GM13977 (cell line): ENCODE measurements around the gene B4GALT3.
"Not testable (repeated sequence)": the region's sequence is repeated elsewhere in the genome, so short reads cannot be mapped to it uniquely, and the experiment has no call there.

Experiments used
- DNase-seq: peaks from one replicate; pipeline ENCODE4 v3.0.0; 2012; ENCODE audit warnings: low spot score
- CTCF ChIP-seq: IDR thresholded peaks from 2 replicates; pipeline ENCODE4 v1.5.1; 2012; ENCODE audit warnings: mild to moderate bottlenecking, control low read depth; ENCODE audit not compliant: insufficient read depth; ENCODE audit errors: extremely low read depth, missing control alignments
- in situ Hi-C: fragments of 300-500 bp; cut with MboI; formaldehyde crosslinking; loops from one replicate; pipeline ENCODE4 v1.12.0; 2022; ENCODE audit warnings: low sequenced_read_pairs, low pct_unique_long_range_greater_than_20kb, mixed read lengths, inconsistent platforms; ENCODE audit not compliant: unreplicated experiment

B4GALT3 gene

GRCh38 chr1:161177112-161177935 is at the start of gene B4GALT3:
Gene B4GALT3 (minus strand): TSS chr1:161177507. CDS start chr1:161176060, 1,447 bp downstream.
- in situ Hi-C loops: loop anchor here (25.0 kb wide), 1 partner anchor 535 kb away; the partner anchor contains the start of genes FCRLA and FCRLB
- no peak for TF ChIP-seq CTCF

GRCh38 chr1:161226759-161227158 is 49.5 kb upstream of the B4GALT3 start:
- no peak for TF ChIP-seq CTCF
- in situ Hi-C loops: loop anchor here (10.0 kb wide), 1 partner anchor 48 kb away; no protein-coding TSS in a partner anchor
- no peak for DNase-seq

More at GRCh38 chr1:161177112-161177935, at the start of gene B4GALT3:
- peak; percentile 95 for DNase-seq

GRCh38 chr1:161226320-161226711 is 49.0 kb upstream of the B4GALT3 start:
- DNase-seq: no peak
- in situ Hi-C loops: loop anchor here (10.0 kb wide), 1 partner anchor 48 kb away; no protein-coding TSS in a partner anchor
- no peak for TF ChIP-seq CTCF

- in situ Hi-C loops: loop anchor here (10.0 kb wide), 1 partner anchor 49 kb away; no protein-coding TSS in a partner anchor
- DNase-seq: peak; percentile 94
- TF ChIP-seq CTCF: peak; percentile 59
Measured at GRCh38 chr1:161225534-161226319, 48.4 kb upstream of the B4GALT3 start, which contains the start of gene TOMM40L. Gene TOMM40L (plus strand): TSS chr1:161226060. CDS start chr1:161226490, 430 bp downstream.

- no peak for DNase-seq
Measured at GRCh38 chr1:161225178-161225533, 47.8 kb upstream of the B4GALT3 start.

GRCh38 chr1:161224695-161225087 is 47.4 kb upstream of the B4GALT3 start:
- not testable (repeated sequence) for DNase-seq
- in situ Hi-C loops: loop anchor here (10.0 kb wide), 1 partner anchor 50 kb away; no protein-coding TSS in a partner anchor

More at GRCh38 chr1:161225178-161225533, 47.8 kb upstream of the B4GALT3 start:
- in situ Hi-C loops: loop anchor here (10.0 kb wide), 1 partner anchor 50 kb away; no protein-coding TSS in a partner anchor
- TF ChIP-seq CTCF: no peak
